NCI-H774 (cell line): ENCODE measurements around the gene NIM1K.
"Not testable (repeated sequence)": the region's sequence is repeated elsewhere in the genome, so short reads cannot be mapped to it uniquely, and the experiment has no call there.

Source experiments
- DNase-seq: peaks from one replicate; lab custom pipeline; 2025; lab: John Stamatoyannopoulos, UW

NIM1K gene

GRCh38 chr5:43191740-43192557 is at the start of gene NIM1K:
Gene NIM1K, plus strand, starts transcription at chr5:43192225. Its CDS starts 53,551 bp downstream, at chr5:43245776.
- DNase-seq, result peak; percentile 72

DNA sequence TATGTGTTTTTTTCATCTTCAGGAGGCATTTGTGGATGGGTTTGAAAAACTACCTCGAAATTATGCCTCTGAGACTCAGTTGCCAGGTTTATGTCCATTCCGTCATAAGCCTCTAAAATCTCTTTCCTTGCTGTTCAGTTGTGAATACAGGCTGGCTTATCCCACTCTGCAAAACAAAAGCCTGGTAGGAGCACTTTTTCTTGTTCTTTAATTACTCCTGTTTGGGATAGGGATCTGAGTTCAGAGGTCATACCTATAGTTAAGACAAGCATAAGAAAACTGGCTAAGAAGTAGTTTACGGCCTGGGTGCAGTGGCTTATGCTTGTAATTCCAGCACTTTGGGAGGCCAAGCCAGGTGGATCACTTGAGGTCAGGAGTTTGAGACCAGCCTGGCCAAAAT is 47.0 kb upstream of the NIM1K start:
- DNase-seq, result no peak

GRCh38 chr5:43146958-43147357 is 45.1 kb upstream of the NIM1K start:
- no peak for DNase-seq

GRCh38 chr5:43148417-43148816 is 43.6 kb upstream of the NIM1K start:
- DNase-seq, result no peak

GRCh38 chr5:43149231-43149630 is 42.8 kb upstream of the NIM1K start:
- DNase-seq, result no peak

DNA sequence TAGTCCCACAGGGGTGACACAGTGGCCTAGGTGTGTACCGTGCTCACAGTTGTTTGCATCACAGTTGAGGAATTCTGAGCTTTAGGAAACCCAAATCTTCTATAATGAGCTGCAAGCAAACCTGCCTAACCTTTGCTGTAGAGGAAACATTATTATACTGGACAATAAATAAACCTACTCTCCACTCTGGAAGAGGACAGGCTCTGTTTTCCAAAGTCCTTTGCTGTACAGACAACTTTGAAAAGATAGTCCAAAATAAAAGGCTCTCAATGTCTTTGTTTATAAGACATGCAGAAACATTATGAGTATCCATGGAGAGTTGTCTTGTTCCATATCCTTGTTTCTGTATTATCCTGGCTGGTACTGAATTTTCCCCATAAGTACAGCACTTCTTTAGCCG is 42.0 kb upstream of the NIM1K start:
- DNase-seq, result no peak

GRCh38 chr5:43150748-43151147 is 41.3 kb upstream of the NIM1K start:
- DNase-seq, result no peak

DNA sequence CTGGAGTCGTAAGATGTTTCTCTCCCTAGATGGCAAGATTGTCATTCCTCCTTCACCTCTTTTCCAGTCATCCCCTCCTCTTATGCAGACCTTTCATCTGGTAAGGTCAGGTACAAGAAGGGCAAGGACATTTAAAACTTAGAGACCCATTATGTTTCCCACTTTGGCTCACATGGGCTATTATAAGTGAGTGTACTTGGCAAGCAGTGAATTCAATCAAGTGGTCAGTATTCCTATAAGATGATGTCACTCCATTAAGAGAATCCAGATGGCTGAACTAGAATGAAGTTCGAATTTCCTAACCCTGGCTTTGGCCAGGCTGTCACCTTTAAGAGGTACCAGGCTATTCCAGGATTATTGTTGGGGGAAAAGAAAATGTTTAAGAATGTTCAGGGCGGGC is 39.1 kb upstream of the NIM1K start:
- no peak for DNase-seq

- no peak for DNase-seq
Measured at GRCh38 chr5:43154469-43154868, 37.6 kb upstream of the NIM1K start.

- no peak for DNase-seq
Measured at GRCh38 chr5:43155394-43156096, 36.5 kb upstream of the NIM1K start.

- no peak for DNase-seq
Measured at GRCh38 chr5:43156388-43156787, 35.6 kb upstream of the NIM1K start.

GRCh38 chr5:43157068-43157467 is 35.0 kb upstream of the NIM1K start:
- no peak for DNase-seq

DNA sequence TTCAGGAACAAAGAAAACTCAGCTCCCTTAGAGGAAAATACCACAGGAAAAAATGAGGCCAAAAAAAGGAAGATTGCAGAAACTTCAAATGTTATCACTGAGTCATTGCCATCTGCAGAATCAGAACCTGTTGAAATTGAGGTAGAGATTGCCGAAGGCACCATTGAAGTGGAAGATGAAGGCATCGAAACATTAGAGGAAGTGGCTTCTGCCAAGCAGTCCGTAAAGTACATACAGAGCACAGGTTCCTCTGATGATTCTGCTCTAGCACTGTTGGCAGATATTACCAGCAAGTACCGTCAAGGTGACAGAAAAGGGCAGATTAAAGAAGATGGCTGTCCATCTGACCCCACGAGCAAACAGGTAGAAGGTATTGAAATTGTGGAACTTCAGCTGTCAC is 30.8 kb upstream of the NIM1K start:
- DNase-seq, result no peak

- not testable (repeated sequence) for DNase-seq
Measured at GRCh38 chr5:43164801-43165200, 27.2 kb upstream of the NIM1K start.

DNA sequence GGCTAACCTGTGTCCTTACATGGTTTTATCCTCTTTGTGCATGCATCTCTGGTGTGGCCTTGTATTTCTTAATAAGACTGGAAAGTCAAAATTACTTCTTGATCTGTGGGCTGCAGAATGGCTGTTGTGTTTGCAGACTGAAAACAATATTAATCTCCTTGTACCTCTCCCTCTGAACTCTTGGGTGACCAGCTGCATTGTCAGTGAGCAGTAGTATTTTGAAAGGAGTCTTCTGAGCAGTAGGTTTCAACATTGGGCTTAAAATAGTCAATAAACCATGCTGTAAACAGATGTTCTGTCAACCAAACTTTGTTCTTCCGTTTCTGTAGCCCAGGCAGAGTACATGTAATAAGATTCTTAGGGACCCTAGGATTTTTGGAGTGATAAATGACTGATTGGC is 26.7 kb upstream of the NIM1K start:
- DNase-seq, result no peak

DNA sequence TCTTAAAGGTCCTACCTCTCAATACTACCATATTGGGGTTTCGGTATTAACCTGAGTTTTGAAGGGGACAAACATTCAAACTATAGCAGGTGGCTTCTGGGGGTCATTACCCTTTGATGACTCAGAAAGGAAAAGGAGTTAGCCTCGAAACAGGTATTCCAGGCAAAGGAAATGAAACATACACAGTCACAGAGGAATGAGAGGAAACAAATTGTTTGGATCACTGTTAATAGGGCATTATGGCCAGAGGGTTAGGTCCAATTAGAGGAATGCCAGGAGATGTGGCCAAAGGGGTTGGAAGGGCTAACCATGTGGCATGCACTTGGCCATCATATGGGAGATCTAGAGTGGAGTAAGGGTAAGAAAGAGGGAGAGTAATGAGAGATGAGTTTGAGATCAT is 23.9 kb upstream of the NIM1K start:
- no peak for DNase-seq

- DNase-seq, result no peak
Measured at GRCh38 chr5:43171451-43171850, 20.6 kb upstream of the NIM1K start.

GRCh38 chr5:43171926-43172325 is 20.1 kb upstream of the NIM1K start:
- DNase-seq, result no peak

DNA sequence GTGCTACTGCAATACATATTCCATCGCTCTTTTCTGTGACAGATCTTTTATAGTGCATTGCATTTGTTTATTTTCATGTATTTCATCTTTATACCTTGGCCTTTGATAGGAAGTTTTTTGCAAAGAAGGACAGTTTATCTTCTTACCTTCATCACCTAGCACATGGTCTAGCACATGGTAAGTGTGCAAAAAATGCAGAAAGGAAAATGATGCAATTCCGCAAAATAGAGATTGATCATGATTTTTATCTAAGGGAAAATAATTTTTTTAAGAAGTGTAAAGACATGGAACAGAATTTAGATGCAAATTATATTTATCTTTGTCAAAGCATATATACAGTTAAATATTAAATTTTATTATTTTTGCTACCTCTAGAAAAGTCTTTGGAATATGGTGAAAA is 19.2 kb upstream of the NIM1K start:
- DNase-seq, result no peak

GRCh38 chr5:43174586-43174985 is 17.4 kb upstream of the NIM1K start:
- no peak for DNase-seq

GRCh38 chr5:43179836-43180235 is 12.2 kb upstream of the NIM1K start:
- DNase-seq, result no peak

- no peak for DNase-seq
Measured at GRCh38 chr5:43182421-43182820, 9.6 kb upstream of the NIM1K start.

GRCh38 chr5:43183101-43183500 is 8.9 kb upstream of the NIM1K start:
- DNase-seq, result not testable (repeated sequence)
